Measurements from ENCODE around the gene CMPK1.

DNA sequence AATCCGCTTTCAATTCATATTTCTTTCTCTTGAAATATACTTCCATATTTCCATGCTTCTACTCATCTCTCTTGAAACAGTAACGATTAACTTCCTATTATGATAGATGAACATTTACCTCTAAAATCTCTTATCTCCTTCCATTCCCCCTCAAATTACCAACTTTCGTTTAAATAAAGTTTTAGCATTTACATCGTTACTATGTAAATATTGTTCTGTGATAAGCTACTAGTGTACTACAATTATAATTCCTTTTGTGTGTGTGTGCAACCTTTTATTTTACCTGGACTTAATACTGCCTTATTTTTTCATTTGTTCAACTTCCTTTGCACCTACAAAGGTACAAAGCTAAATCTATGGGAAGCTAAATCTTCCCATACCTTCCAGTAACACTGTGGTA, 87.0 kb downstream of the CMPK1 start:
- TF ChIP-seq CTCF (IDR thresholded peaks at IDR 0.05) (no peak), POLR2AphosphoS5 (IDR thresholded peaks at IDR 0.05) (no peak)

Data from gastroesophageal sphincter (tissue), 3 donors.